ENCODE results near the gene ABCB9.

ABCB9 gene

GRCh38 chr12:122884091-122884826 is 82.0 kb downstream of the ABCB9 start:
- FAIRE-seq (no peak), DNase-seq (ENCODE audit: insufficient read length, low spot score) (no peak)

- FAIRE-seq (no peak), DNase-seq (ENCODE audit: insufficient read length, low spot score) (no peak)
Measured at GRCh38 chr12:122882908-122883558, 83.2 kb downstream of the ABCB9 start.

- DNase-seq (ENCODE audit: insufficient read length, low spot score) (no peak), FAIRE-seq (no peak)
Measured at GRCh38 chr12:122880668-122881067, 85.6 kb downstream of the ABCB9 start.

GRCh38 chr12:122880155-122880667 is 86.1 kb downstream of the ABCB9 start:
- no peak for DNase-seq (ENCODE audit: insufficient read length, low spot score)
- no peak for FAIRE-seq
